Natural killer cell treated with Interleukin-12 subunit alpha and Interleukin-12 subunit beta and Interleukin-15 and Interleukin-18, amount 100 ng/mL, for 72 hours (primary cell): ENCODE measurements around the gene CTDNEP1. TPM values are rescaled to one million over a fixed set of nuclear protein-coding genes. Genes with fewer than 3 reads are reported as not detected.
A peak's percentile ranks its signal among the peaks of the same experiment; 100 is the strongest.
"Not testable (repeated sequence)": the region's sequence is repeated elsewhere in the genome, so short reads cannot be mapped to it uniquely, and the experiment has no call there.

ENCODE experiments used
- ATAC-seq, 2 donors: fragments of 150-1000 bp; cut with Tn5 transposase in 1 of 2; sonication (Bioruptor Pico), chemical (Tn5 transposase) in 1 of 2; 2 replicates each; pipeline ENCODE4 v1.10.0; 2021
- DNase-seq: peaks from one replicate; pipeline ENCODE4 v3.0.0; 2022; ENCODE audit warnings: low spot score
- H3K27ac Mint-ChIP-seq, 2 donors: 1 replicate in 1 of 2; 2 replicates in 1 of 2; pipeline ENCODE4 v1.8.0; 2022; ENCODE audit warnings: mixed read lengths in 2 of 2, mild to moderate bottlenecking in 1 of 2, moderate library complexity in 1 of 2
- H3K27me3 Mint-ChIP-seq, 2 donors: 1 replicate in 1 of 2; 2 replicates in 1 of 2; pipeline ENCODE4 v1.8.0; 2022; ENCODE audit warnings: mixed read lengths in 2 of 2
- H3K36me3 Mint-ChIP-seq: one replicate; pipeline ENCODE4 v1.8.0; 2022; ENCODE audit warnings: mixed read lengths
- H3K4me1 Mint-ChIP-seq, 2 donors: 1 replicate in 1 of 2; 2 replicates in 1 of 2; pipeline ENCODE4 v1.8.0; 2022; ENCODE audit warnings: low read depth in 2 of 2, mixed read lengths in 2 of 2, mild to moderate bottlenecking in 1 of 2
- H3K4me3 Mint-ChIP-seq: one replicate; pipeline ENCODE4 v1.8.0; 2022; ENCODE audit warnings: mixed read lengths
- H3K9me3 Mint-ChIP-seq: 2 replicates; pipeline ENCODE4 v1.8.0; 2022; ENCODE audit warnings: mixed read lengths
- total RNA-seq, 2 donors: library from RNA; stranded (reverse); gene quantifications; one replicate each; pipeline ENCODE4 v1.2.3, GENCODE V29; 2022

The CTDNEP1 gene
- total RNA-seq, 2 donors from 2014 or later = 145 to 165 TPM

GRCh38 chr17:7249214-7249613 lies 2.3 kb downstream of the CTDNEP1 start:
- no peaks in the 10 kb centered on the region for H3K27me3 Mint-ChIP-seq
- DNase-seq (no peak), ATAC-seq (no peak)
- peak overlapping the region; percentile 85 to 95 for H3K27ac Mint-ChIP-seq
- H3K36me3 Mint-ChIP-seq = peaks cover 16% of the 10 kb centered on the region
- peaks cover 48% of the 10 kb centered on the region in 2 donors for H3K4me1 Mint-ChIP-seq
- peak overlapping the region; percentile 94 for H3K4me3 Mint-ChIP-seq
- H3K9me3 Mint-ChIP-seq = no peaks in the 10 kb centered on the region

GRCh38 chr17:7248796-7249195 lies 2.7 kb downstream of the CTDNEP1 start:
- Mint-ChIP-seq H3K4me1 (peaks cover 44 to 45% of the 10 kb centered on the region in 2 donors), H3K9me3 (no peaks in the 10 kb centered on the region), H3K27me3 (no peaks in the 10 kb centered on the region), H3K4me3 (peak overlapping the region; percentile 94), H3K36me3 (peaks cover 16% of the 10 kb centered on the region), H3K27ac (peak overlapping the region; percentile 85 to 95)
- ATAC-seq (no peak), DNase-seq (no peak)

DNA sequence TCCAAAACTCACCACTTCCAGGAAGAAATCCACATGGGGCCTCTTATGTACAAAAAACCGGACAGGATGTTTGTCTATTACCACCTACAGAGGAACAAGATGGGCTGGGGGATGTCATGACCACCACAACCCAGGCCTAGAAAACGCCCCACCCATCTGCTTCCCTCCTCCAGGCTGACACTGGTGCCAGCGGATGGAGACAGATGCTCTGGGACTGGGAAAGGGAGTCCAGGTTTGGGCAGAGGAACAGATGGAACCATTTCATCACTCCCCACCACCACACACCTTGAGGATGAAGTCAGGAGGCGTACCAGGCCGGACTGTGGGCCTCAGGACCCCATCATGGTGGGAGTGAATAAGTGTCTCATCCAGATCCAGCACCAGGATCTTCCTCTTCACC lies 4.8 kb downstream of the CTDNEP1 start:
- H3K27ac Mint-ChIP-seq = peak overlapping the region in 1 of 2 donors; percentile 69
- ATAC-seq (no peak), DNase-seq (no peak)
- no peak overlapping the region for H3K4me3 Mint-ChIP-seq
- peaks cover 42 to 47% of the 10 kb centered on the region in 2 donors for H3K4me1 Mint-ChIP-seq
- no peaks in the 10 kb centered on the region for H3K9me3 Mint-ChIP-seq
- H3K27me3 Mint-ChIP-seq = no peaks in the 10 kb centered on the region
- peaks cover 9% of the 10 kb centered on the region for H3K36me3 Mint-ChIP-seq

DNA sequence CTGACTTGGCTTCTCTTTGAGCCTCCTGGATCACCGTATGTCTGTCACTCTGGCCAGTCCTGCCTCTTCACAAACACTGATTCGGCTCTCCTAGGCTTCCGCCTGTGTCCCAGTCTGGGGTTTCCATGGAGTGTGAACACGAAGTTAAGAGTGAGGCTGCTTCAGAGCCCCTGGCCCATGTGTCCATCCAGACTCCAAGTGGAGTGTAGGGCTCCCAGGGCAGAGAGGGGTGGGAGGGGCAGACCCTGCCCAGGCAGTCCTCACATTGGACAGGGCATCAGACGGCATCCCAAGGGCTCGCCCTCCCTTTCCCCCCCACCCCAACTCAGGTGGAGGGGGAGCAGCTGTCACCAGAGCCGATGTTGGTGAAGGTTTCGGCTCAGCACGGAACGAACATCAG lies 7.7 kb downstream of the CTDNEP1 start:
- DNase-seq, H3K9me3 Mint-ChIP-seq, H3K27me3 Mint-ChIP-seq, ATAC-seq: not testable (repeated sequence)
- H3K4me3 Mint-ChIP-seq = peak overlapping the region; percentile 88
- peak overlapping the region; percentile 87 to 95 for H3K27ac Mint-ChIP-seq
- peaks cover 39 to 48% of the 10 kb centered on the region in 2 donors for H3K4me1 Mint-ChIP-seq
- peaks cover 21% of the 10 kb centered on the region for H3K36me3 Mint-ChIP-seq

- Mint-ChIP-seq H3K9me3 (no peaks in the 10 kb centered on the region), H3K4me1 (peaks cover 37 to 45% of the 10 kb centered on the region in 2 donors)
- ATAC-seq = no peak
These were observed 8.1 kb downstream of the CTDNEP1 start for GRCh38 chr17:7243453-7243729.

DNA sequence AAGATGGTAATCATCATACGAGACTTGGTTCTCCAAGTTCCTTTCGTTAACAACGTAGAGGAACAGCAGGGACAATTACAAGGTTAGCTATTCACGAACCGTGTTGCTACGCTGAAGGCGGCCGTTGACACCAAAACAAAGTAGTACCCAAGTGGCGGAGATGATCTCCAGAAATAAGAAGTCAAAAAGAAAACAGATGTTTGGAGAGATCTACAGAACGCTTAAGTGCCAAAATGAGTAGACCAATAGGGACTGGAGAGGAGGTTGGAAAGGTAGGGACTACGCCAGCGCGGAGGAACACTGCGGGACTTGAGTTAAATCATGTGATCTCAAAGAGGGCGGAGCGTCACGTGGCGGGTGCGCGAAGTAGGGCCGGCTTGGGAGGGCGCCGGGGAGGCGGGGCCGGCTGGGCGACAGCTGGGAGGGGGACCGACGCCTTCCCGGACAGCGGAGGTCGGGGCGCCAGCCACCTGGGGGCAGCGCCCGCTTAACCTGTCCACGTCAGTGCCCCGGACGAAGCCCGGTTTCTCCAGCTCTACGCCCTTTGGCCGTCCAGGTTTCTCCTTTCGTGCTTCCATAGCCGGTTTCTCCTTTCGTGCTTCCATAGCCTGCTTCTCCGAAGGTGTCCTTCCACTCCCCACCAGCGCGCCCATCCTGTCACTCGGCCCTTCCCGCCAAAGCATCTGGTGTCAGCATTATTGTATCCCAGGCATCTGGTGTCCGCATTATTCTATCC lies 8.6 kb downstream of the CTDNEP1 start:
- Mint-ChIP-seq H3K4me1 (peaks cover 36 to 45% of the 10 kb centered on the region in 2 donors), H3K27me3 (no peaks in the 10 kb centered on the region), H3K4me3 (peak overlapping the region; percentile 88), H3K36me3 (peaks cover 21% of the 10 kb centered on the region), H3K9me3 (no peaks in the 10 kb centered on the region), H3K27ac (peak overlapping the region; percentile 87 to 95)
- peak; percentile 95 for DNase-seq
- peak; percentile 70 to 78 for ATAC-seq

More at GRCh38 chr17:7243453-7243729, 8.1 kb downstream of the CTDNEP1 start:
- Mint-ChIP-seq H3K4me3 (peak overlapping the region; percentile 88), H3K27ac (peak overlapping the region; percentile 87 to 95), H3K27me3 (no peaks in the 10 kb centered on the region), H3K36me3 (peaks cover 21% of the 10 kb centered on the region)
- DNase-seq = no peak

- H3K36me3 Mint-ChIP-seq = peaks cover 21% of the 10 kb centered on the region
- H3K27ac Mint-ChIP-seq = peak within 1 kb of the TSS; percentile 87 to 95
- peak within 1 kb of the TSS; percentile 88 for H3K4me3 Mint-ChIP-seq
- DNase-seq = peak; percentile 92
- ATAC-seq = peak; percentile 72 to 77
- peaks cover 41 to 48% of the 10 kb centered on the region in 2 donors for H3K4me1 Mint-ChIP-seq
- H3K9me3 Mint-ChIP-seq = no peaks in the 10 kb centered on the region
- no peaks in the 10 kb centered on the region for H3K27me3 Mint-ChIP-seq
These were observed 9.5 kb downstream of the CTDNEP1 start, which contains the start of gene GABARAP for GRCh38 chr17:7241783-7242716. Gene GABARAP, minus strand, starts transcription at chr17:7242449. Its CDS starts 119 bp downstream, at chr17:7242330.

DNA sequence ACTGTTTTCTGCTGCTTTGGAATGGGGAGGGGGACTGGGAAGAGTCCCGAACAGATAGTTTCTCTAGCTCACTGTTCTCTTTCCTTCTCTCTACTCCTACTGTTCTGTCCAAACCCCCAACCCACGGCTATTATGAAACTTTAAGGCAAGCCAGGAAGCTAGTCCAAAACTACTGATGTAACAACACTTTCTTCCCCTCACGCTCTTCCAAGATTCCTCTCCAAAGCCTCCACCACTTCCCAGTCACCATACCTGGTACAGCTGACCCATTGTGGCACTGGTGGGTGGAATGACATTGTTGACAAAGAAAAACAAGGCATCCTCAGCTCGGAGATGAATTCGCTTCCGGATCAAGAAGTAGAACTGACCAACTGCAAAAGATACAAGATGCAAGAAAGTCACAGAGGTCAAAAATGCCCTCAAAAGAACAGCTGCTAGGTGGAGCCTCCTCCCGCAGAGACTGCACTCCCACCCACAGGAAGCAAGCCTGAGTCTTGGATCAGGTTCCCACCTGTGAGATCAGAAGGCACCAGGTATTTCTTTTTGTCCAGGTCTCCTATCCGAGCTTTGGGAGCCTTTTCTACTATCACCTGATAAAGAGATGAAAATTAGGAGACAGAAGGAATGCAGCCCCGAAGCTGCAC lies 10.3 kb downstream of the CTDNEP1 start:
- H3K27me3 Mint-ChIP-seq = no peaks in the 10 kb centered on the region
- peak overlapping the region; percentile 88 for H3K4me3 Mint-ChIP-seq
- H3K9me3 Mint-ChIP-seq = no peaks in the 10 kb centered on the region
- ATAC-seq (no peak), DNase-seq (no peak)
- peak overlapping the region; percentile 87 to 95 for H3K27ac Mint-ChIP-seq
- peaks cover 40 to 47% of the 10 kb centered on the region in 2 donors for H3K4me1 Mint-ChIP-seq
- peaks cover 15% of the 10 kb centered on the region for H3K36me3 Mint-ChIP-seq

DNA sequence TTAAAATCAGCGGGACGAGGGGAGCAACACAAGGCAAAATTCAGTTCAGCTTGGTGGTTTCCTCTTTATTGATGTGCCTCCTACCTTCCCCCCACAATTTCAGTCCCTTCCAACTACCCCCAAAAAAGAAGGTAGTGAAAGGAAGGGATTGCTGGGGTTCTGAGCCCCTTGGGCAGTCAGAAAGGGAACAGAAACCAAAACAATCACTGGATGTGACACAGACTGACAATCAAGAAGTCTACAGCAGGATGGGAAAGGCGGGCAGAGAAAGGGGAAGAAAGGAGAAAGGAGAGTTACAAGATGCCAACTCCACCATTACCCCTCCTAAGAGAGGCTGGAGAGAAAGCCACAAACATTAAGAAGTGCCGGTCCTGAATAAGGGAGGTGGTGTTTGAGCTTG lies 11.2 kb downstream of the CTDNEP1 start:
- no peak for ATAC-seq
- no peaks in the 10 kb centered on the region for H3K9me3 Mint-ChIP-seq
- peak overlapping the region; percentile 87 to 95 for H3K27ac Mint-ChIP-seq
- H3K4me3 Mint-ChIP-seq = peak overlapping the region; percentile 88
- peaks cover 46 to 54% of the 10 kb centered on the region in 2 donors for H3K4me1 Mint-ChIP-seq
- H3K36me3 Mint-ChIP-seq = peaks cover 12% of the 10 kb centered on the region
- no peaks in the 10 kb centered on the region for H3K27me3 Mint-ChIP-seq
- DNase-seq = no peak

GRCh38 chr17:7239091-7240027 lies 12.2 kb downstream of the CTDNEP1 start, which contains the start of gene PHF23:
Gene PHF23, minus strand, starts transcription at chr17:7239457. Its CDS starts 178 bp downstream, at chr17:7239279.
- Mint-ChIP-seq H3K4me3 (peak within 1 kb of the TSS; percentile 88), H3K36me3 (peaks cover 18% of the 10 kb centered on the region)

DNA sequence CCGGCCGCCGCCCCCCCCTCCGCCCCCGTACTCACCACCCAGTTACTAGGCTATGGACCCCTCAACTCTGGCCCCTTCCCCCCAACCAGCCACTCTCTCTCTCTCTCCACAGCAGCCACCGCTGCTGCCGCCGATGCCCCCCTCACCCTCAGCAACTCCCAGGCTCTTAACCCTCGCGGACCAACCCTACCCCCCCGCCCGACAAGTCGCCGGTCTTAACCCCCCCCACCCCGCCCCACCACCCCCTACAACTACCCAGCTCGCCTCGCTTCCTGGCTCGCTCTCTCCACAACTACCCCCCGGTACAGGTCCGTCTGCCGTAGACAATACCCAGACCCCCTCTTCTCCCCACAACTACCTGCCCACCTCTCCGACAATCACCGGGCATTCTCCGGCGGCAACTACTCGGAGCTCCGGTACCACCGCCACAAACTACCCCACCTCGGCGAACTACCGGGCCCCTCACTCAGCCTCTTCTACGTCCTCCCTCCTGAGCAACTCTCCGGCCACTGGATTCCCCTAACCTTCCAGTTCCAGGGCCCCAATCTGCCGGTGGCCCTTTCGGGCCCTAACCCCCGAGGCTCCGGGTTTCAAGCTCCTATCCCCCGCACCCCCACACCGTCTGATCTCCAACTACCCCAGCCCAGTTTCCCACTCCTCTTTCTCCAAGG lies 13.0 kb downstream of the CTDNEP1 start:
- Mint-ChIP-seq H3K36me3 (peaks cover 18% of the 10 kb centered on the region), H3K4me3 (peak overlapping the region; percentile 88), H3K27me3 (no peaks in the 10 kb centered on the region), H3K4me1 (peaks cover 59 to 68% of the 10 kb centered on the region in 2 donors), H3K27ac (peak overlapping the region; percentile 87 to 95), H3K9me3 (no peaks in the 10 kb centered on the region)
- DNase-seq = no peak
- no peak for ATAC-seq

More at GRCh38 chr17:7239091-7240027, 12.2 kb downstream of the CTDNEP1 start, which contains the start of gene PHF23:
- Mint-ChIP-seq H3K27me3 (no peaks in the 10 kb centered on the region), H3K27ac (peak within 1 kb of the TSS; percentile 87 to 95), H3K9me3 (no peaks in the 10 kb centered on the region), H3K4me1 (peaks cover 53 to 64% of the 10 kb centered on the region in 2 donors)
- DNase-seq (peak; percentile 99), ATAC-seq (peak; percentile 79 to 86)

DNA sequence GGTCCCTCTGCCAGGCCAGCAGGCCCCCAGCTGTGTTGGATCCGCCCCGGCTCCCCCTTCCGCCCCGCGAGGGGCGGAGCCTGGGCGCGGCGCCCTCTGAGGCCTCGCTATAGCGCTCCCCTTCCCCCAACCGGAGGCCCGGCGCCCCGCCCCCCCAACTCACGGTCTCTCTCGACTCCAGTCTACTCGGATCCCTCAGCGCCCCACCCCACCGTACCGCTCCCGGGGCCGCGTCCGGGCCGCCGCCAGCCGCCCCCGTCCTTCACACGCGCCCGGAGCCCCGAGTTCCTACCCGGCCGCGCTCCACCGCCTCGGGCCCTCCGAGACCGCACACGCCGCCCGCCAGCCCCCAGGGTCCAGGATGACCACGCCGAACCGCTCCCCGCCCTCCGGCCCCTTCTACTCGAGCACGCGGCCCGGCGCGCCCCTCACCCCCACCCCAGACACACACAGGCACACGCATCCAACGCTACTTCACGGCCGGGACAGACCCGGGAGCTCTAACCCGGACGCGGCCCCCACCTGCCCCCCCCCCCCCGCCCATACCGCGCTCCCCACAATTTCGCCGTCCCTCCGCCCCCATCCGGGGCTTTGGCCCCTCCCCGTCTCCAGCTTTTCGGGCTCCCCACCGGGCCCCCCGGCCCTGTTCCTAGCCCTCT lies 13.6 kb downstream of the CTDNEP1 start:
- Mint-ChIP-seq H3K4me3 (peak overlapping the region; percentile 88), H3K27me3 (no peaks in the 10 kb centered on the region), H3K36me3 (peaks cover 18% of the 10 kb centered on the region), H3K27ac (peak overlapping the region; percentile 87 to 95), H3K4me1 (peaks cover 60 to 70% of the 10 kb centered on the region in 2 donors), H3K9me3 (no peaks in the 10 kb centered on the region)
- DNase-seq (peak; percentile 90), ATAC-seq (peak; percentile 53 to 61)
